HG03103 (cell line): ENCODE measurements around the gene PRKN.
"Not testable (repeated sequence)": the region's sequence is repeated elsewhere in the genome, so short reads cannot be mapped to it uniquely, and the experiment has no call there.

Experiments used
- ATAC-seq: cut with Tn5 transposase; IDR thresholded peaks from one replicate; pipeline ENCODE4 v1.9.1; 2021; ENCODE audit warnings: low read depth; ENCODE audit not compliant: unreplicated experiment

The PRKN gene

DNA sequence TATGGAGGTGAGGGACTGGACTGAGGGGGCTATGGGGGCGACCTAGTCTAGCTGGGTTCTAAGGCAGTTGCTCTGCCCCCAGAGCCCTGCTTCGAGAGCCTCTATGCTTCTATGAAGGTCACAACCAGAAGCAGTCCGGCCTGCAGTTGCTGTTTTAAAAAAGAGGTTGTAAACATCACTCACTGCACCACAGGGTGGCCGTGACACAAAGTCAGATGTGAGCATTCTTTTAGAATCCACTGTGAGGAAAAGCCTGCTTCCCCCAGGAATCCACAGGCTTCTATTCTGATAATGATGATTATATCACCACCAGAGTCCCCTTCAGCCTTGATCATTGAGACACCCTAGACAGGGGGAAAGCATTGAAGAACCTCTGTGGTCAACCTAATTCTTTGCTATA, 1224.0 kb downstream of the PRKN start:
- ATAC-seq = no peak

- no peak for ATAC-seq
Measured at GRCh38 chr6:161498881-161499280, 1228.7 kb downstream of the PRKN start.

- ATAC-seq = no peak
Measured at GRCh38 chr6:161498359-161498758, 1229.2 kb downstream of the PRKN start.

DNA sequence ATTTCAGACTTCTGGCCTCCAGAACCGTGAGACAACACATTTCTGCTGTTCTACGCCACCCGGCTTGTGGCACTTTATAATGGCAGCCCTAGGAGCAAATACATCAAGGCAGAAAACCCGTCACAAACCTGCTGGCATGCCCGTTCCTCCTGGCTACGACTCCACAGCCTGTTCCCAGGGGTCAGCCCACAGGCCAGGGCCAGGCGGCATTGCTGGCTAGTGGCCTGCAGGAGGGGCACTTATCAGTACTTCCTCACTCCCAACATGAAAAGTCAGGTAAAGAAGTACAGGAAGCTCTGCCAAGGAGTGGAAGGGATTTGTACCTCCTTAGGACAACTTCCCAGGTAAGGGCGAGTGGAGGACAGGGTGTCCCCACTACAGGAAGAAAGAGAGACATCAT, 1230.6 kb downstream of the PRKN start:
- no peak for ATAC-seq

DNA sequence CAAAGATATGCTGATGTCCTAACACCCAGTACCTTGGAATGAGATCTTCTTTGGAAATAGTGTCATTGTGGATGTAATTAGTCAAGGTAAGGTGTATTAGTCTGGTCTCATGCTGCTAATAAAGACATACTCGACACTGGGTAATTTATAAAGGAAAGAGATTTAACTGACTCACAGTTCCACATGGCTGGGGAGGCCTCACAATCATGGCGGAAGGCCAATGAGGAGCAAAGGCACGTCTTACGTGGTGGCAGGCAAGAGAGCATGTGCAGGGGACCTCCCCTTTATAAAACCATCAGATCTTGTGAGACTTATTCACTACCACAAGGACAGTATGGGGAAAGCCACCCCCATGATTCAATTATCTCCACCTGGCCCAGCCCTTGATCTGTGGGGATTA, 1231.3 kb downstream of the PRKN start:
- not testable (repeated sequence) for ATAC-seq

- no peak for ATAC-seq
Measured at GRCh38 chr6:161494566-161494965, 1233.0 kb downstream of the PRKN start.

DNA sequence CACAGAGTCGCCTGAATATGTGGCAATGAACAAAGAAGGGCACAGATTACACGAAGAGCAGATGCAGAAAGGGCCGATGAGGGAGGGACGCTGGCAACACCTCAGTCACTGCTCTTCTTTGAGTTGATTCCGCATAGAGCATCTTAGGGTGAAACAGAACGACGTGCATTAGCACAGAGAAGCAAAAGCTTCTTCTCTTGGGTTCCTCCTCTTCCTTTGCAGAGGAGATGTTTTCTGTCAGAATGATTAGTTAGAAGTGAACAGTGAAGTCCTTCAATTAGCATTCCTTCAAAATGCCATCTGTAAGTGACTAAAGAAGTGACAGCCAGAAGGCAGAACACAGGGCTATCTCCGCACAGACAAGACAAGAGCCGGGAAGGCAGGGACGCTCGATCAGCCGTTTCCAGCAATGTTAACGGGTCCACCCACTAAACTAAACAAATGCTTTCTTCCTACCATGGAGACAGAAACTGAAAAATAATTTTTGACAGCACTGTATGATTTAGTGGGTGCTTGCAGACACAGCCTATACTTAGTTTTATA, 1233.9 kb downstream of the PRKN start:
- no peak for ATAC-seq

DNA sequence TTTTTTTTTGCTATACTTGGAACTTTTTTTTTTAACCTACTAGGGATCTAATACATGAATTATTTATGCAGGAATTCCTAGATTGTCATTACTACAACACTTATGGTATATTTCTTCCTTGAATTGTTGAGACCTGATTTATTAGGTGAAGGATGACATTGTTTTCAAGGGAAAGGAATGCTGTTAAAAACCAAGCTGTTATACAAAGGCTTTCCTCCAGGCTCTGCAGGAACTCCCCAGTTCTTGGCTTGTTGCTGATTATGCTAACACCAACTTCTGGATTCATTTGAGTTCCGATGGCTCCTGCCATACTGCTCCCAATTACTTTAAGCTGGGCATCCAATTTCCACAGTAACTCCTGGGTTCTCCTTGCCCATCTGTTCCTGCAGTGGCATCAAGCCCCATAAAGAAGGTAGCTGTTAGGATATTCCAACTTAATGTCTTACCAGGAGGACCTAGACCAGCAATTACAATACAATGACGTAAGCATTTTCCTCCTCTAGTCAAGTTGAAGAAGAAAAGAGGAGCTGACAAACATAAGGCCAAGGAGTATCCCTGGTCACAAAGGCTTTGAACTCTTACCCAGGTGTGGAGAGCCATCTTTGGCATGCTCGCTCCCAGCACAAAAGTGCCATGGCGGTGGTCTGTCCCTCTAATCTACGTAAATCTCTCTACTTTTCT, 1237.8 kb downstream of the PRKN start:
- no peak for ATAC-seq

- ATAC-seq = no peak
Measured at GRCh38 chr6:161487694-161488093, 1239.9 kb downstream of the PRKN start.

GRCh38 chr6:161487217-161487531, 1240.4 kb downstream of the PRKN start:
- ATAC-seq = no peak

GRCh38 chr6:161486361-161487216, 1241.0 kb downstream of the PRKN start:
- ATAC-seq = no peak

GRCh38 chr6:161482517-161482858, 1245.1 kb downstream of the PRKN start:
- no peak for ATAC-seq

DNA sequence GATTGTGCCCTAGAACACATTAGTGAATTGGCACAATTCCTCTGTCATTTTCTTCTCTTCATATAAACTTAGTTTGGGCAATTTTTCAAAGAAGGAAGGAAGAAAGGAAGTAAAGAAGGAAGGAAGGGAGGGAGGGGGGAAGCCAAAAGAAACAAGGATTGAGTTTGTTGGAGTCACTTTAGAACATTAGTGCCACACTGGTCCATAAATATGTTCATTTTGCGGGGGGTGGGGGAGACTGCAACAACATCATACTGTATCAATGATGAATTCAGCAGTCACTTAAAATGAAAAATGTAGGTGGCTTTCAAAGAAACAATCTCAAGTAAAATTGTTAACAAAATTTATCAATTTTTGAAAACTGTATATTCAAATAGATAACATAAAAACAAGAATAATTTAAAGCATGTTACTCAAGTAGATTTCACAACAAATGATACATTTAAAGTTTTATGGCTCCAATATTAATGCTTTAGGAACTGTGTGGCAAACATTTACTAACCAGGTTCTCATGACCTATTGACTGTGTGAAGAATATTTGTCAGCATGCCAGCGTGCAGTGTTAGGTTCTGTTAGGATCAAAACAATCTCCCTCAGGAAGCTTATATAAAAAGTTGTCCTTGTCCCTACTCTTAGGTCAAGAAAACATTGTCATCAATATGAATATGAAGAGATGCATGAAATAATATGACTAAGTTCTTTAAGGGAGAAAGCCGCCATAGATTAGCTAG, 1245.6 kb downstream of the PRKN start:
- ATAC-seq = no peak

GRCh38 chr6:161480421-161481155, 1247.0 kb downstream of the PRKN start:
- ATAC-seq = no peak

DNA sequence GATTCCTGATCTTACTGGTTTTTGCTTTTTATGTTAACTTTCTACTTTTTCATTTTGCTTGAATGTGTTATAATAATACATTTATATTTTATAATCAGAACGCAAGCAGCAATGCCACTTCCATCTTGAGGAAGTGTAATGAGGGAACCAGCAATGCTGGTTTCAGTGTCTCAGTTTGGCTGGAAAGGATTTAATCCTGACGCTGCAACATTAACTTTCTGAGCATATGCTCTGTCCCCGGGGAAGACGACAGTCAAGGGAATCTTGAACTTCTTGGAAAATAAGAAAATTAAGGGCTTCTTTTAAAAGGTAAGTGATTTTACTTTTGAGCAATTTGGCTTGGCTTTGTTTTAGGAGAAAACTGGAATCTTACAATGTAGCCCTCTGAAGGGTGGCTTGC, 1248.2 kb downstream of the PRKN start:
- no peak for ATAC-seq

- ATAC-seq = no peak
Measured at GRCh38 chr6:161477876-161478425, 1249.6 kb downstream of the PRKN start.

DNA sequence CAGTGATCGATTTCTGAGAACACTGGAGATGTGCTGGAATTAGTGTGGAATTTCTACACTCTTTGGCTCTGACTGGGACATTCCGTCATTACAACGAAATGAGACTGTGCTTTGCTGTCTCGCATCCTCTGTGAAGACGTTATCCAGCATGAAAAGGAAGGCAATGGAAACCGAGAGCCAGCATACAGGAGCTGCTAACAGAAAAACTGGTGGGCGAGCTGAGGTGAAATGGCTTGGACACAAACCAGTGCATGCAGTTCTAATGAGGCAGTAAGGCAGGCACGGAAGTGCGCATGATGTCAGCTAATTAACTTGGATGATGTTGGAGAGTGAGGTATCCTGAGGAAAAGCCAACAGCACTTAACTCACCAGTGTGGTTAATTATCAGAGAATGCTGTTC, 1250.9 kb downstream of the PRKN start:
- no peak for ATAC-seq

GRCh38 chr6:161465403-161465802, 1262.2 kb downstream of the PRKN start:
- ATAC-seq = no peak

DNA sequence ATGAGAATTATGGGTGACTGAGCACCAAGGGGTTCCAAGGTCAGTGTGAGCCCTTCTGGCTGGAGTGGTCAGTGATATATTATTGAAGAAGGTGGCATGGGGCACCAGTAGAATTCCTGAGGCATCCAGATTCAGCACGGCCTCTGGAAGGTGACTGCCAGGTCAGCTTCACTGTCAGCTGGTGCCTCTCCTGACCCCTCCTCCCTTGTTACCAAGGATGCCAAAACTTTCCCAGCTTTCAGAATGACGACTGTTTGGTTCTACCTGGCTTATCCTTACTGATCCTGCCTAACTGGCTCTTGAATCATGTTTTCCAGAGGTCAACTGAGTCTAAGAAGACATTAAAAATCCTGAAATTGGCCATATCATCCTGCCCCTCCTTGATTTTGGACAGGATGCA, 1264.5 kb downstream of the PRKN start:
- no peak for ATAC-seq

- ATAC-seq = no peak
Measured at GRCh38 chr6:161462148-161462547, 1265.4 kb downstream of the PRKN start.
